HG02884 (cell line): ENCODE measurements around the gene ADGRF3.
"Not testable (repeated sequence)": the region's sequence is repeated elsewhere in the genome, so short reads cannot be mapped to it uniquely, and the experiment has no call there.

ENCODE experiments used
- ATAC-seq: cut with Tn5 transposase; IDR thresholded peaks from one replicate; pipeline ENCODE4 v1.9.1; 2021; ENCODE audit warnings: mild to moderate bottlenecking, moderate library complexity; ENCODE audit not compliant: unreplicated experiment

The ADGRF3 gene

GRCh38 chr2:26283606-26284005, 63.0 kb downstream of the ADGRF3 start:
- no peak for ATAC-seq

GRCh38 chr2:26281226-26281625, 65.4 kb downstream of the ADGRF3 start:
- no peak for ATAC-seq

GRCh38 chr2:26279886-26280285, 66.7 kb downstream of the ADGRF3 start:
- no peak for ATAC-seq

- no peak for ATAC-seq
These were observed 69.9 kb downstream of the ADGRF3 start for GRCh38 chr2:26276484-26277227.

DNA sequence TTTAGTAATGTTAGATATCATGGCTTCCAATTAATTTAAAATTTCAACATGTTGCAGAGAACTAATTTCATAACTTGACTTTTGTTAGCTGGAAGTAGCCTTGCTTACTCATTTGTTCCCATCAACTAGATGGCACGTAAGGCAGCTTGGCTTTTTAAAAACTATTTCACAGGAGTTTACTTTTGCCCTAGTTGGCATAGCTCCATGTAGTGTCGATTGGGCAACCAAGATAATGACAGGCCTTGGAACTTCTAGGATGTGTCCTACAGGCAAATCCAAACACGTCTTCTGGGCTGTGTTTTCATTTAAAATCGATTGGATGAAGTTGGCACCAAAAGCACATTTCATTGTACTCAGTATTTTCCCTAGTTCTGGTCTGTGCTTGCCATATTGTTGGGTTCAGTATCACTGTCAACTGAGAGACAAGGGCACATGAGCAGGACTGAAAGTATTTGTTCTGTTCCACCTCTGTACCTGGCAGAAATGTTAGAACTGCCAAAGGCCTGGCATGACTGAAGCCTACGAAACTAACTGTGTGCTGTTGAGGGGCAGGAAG, 72.5 kb downstream of the ADGRF3 start:
- no peak for ATAC-seq

DNA sequence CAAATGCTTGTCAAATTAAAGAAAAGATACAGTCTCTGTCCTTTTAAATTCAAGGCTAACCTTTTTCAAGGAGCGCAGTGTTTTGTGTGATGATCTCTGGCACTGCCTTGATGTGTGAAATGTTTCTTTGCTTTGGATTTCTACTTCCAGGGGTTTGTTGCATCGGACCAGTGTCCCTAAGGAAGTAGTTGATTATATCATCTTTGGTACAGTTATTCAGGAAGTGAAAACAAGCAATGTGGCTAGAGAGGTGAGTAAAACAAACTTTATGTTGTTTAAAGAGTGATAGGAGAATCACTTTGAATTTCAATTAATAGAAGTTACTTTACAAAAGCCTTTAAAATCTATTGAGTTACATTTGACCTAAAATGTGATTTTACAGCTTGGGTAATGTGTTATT, 73.1 kb downstream of the ADGRF3 start:
- ATAC-seq, result no peak

DNA sequence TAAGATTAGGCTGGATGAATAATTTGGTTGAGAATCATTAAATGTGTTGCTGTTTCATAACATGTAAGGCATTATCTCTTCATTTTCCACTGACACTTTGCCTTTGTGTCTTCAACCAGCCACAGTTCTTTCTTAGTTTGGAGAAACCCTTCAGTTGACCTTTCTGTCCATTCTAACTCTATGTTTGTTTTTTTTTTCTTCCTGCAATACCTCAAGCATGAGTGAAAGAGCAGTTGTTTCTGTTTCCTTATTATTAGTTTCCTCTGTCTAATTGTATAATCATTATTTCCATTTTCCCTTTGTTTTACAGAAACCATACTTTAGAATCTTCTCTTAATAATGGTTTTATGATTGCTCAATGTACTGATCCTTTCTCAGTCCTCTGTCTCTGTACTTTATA, 76.2 kb downstream of the ADGRF3 start:
- no peak for ATAC-seq

GRCh38 chr2:26269571-26270158, 76.9 kb downstream of the ADGRF3 start:
- no peak for ATAC-seq

- ATAC-seq, result not testable (repeated sequence)
These were observed 77.8 kb downstream of the ADGRF3 start for GRCh38 chr2:26268670-26269385.

DNA sequence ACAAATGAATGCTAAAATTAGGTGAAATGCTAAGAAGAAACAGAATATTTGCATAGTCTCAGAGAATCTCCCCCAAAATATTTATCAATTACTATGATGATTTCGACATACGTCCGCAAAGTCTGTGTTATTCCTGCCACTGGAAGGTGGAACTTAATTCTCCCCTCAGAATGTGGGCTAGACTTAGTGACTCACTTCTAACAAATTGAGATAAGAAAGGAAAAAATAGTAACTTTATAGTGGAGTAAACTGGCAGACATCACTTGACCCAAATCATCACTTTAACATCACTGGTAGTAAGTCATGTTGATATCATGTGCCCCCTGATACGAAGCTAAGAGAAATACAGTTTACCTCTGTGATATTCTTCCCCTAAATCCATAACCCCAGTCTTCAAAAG, 78.4 kb downstream of the ADGRF3 start:
- no peak for ATAC-seq

GRCh38 chr2:26258836-26259235, 87.8 kb downstream of the ADGRF3 start:
- not testable (repeated sequence) for ATAC-seq
